CD4-positive, CD25-positive, alpha-beta regulatory T cell (primary cell): ENCODE results near the gene MEF2A. TPM values are rescaled to one million over a fixed set of nuclear protein-coding genes. Genes with fewer than 3 reads are reported as not detected.
"Not testable (repeated sequence)": the region's sequence is repeated elsewhere in the genome, so short reads cannot be mapped to it uniquely, and the experiment has no call there.

Experiments used
- ATAC-seq, 2 donors: fragments of 150-1000 bp; cut with Tn5 transposase; one replicate each; pipeline ENCODE4 v1.10.0; 2021; ENCODE audit warnings: low read depth in 2 of 2, moderate number of reproducible peaks in 2 of 2, moderate library complexity in 1 of 2
- DNase-seq, 3 donors: peaks; one replicate each; pipeline versions ENCODE4 v3.0.0 to v3.0.0-alpha.2; 2012 to 2022; ENCODE audit warnings: mixed read lengths in 1 of 3
- H3K27ac ChIP-seq: one replicate; pipeline ENCODE4 v1.7.0; 2013; ENCODE audit warnings: mild to moderate bottlenecking, low read length; ENCODE audit not compliant: insufficient read depth, poor library complexity, severe bottlenecking
- H3K27me3 ChIP-seq: one replicate; pipeline ENCODE4 v1.7.0; 2013; ENCODE audit warnings: low read length; ENCODE audit not compliant: control insufficient read depth, insufficient read depth
- H3K36me3 ChIP-seq: one replicate; pipeline ENCODE4 v1.7.0; 2013; ENCODE audit warnings: mild to moderate bottlenecking, low read length, moderate library complexity; ENCODE audit not compliant: control insufficient read depth, insufficient read depth
- H3K4me1 ChIP-seq: 2 replicates; pipeline ENCODE4 v1.7.0; 2013; ENCODE audit warnings: mild to moderate bottlenecking, low read length; ENCODE audit not compliant: insufficient read depth, control insufficient read depth, poor library complexity, severe bottlenecking
- H3K4me3 ChIP-seq: one replicate; pipeline ENCODE4 v1.7.0; 2013; ENCODE audit warnings: low read depth, mild to moderate bottlenecking, low read length, moderate library complexity
- H3K9me3 ChIP-seq, 2 experiments: 1 replicate in 1 of 2; 2 replicates in 1 of 2; pipeline ENCODE4 v1.7.0; 2013; ENCODE audit warnings: low read length in 2 of 2, mild to moderate bottlenecking in 1 of 2, moderate library complexity in 1 of 2; ENCODE audit not compliant: control insufficient read depth in 2 of 2
- H3K27ac Mint-ChIP-seq, 3 donors: one replicate each; pipeline ENCODE4 v1.8.0; 2020 to 2022; ENCODE audit warnings: mild to moderate bottlenecking in 3 of 3, mixed read lengths in 3 of 3, moderate library complexity in 2 of 3
- H3K27me3 Mint-ChIP-seq: one replicate; pipeline ENCODE4 v1.8.0; 2022; ENCODE audit warnings: mild to moderate bottlenecking, mixed read lengths
- H3K36me3 Mint-ChIP-seq: one replicate; pipeline ENCODE4 v1.8.0; 2020; ENCODE audit warnings: mixed read lengths
- H3K4me1 Mint-ChIP-seq, 4 donors: one replicate each; pipeline ENCODE4 v1.8.0; 2020 to 2022; ENCODE audit warnings: mixed read lengths in 4 of 4, mild to moderate bottlenecking in 1 of 4
- H3K4me3 Mint-ChIP-seq, 4 donors: one replicate each; pipeline ENCODE4 v1.8.0; 2020 to 2022; ENCODE audit warnings: mild to moderate bottlenecking in 4 of 4, mixed read lengths in 4 of 4, moderate library complexity in 3 of 4
- H3K9me3 Mint-ChIP-seq, 7 donors: one replicate each; pipeline ENCODE4 v1.8.0; 2020 to 2022; ENCODE audit warnings: mixed read lengths in 7 of 7, mild to moderate bottlenecking in 3 of 7, moderate library complexity in 2 of 7
- polyA plus RNA-seq, 4 donors: library from polyadenylated mRNA; unstranded; fragments of 300-500 nt; fragmentation: Illumina TruSeq; gene quantifications; one replicate each; pipeline ENCODE4 v1.2.3, GENCODE V29; 2021
- total RNA-seq: library from RNA; stranded (reverse); gene quantifications from one replicate; pipeline ENCODE4 v1.2.3, GENCODE V29; 2022

The MEF2A gene
- total and polyA plus RNA-seq, 5 donors from 2014 or later: 7.2 to 24.2 (median 10.3) TPM

DNA sequence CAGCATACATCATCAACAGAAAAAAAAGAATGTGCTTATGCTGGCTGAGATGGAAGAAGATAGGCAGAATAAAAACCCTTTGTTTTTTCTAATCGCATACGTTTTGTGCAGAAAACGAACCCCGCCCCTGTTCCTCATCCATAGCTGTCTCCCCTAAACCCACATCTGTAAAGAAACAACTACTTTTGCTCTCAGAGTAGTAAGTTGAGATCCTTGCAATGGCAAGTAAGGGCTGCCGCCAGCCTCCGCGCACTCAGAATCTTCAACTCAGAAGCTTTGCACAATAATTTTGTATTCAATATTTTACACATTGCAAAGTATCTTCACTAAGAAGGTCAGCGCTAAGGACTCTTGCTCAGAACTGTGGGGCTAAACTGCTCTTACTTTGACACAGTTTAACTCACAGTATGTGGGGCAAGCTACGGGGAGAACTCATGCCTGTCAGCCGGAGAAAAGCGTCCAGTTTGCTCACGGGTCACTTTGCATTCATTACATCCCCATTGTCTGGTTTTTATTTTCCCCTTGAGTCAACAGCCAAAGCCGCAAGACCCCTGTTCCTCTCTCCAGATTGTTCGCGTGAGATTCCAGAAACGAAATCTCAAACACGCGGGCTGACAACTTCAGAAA is 166.5 kb downstream of the MEF2A start:
- Mint-ChIP-seq H3K27me3 (peaks cover 11% of the 10 kb centered on the region), H3K9me3 (no peaks in the 10 kb centered on the region), H3K4me3 (peak overlapping the region; percentile 90 to 96 (median 92)), H3K4me1 (peaks cover 12 to 21% (median 16%) of the 10 kb centered on the region in 4 donors), H3K36me3 (peaks cover 3% of the 10 kb centered on the region), H3K27ac (peak overlapping the region; percentile 60 to 82 (median 67))
- ATAC-seq: no peak
- Histone ChIP-seq H3K36me3 (peaks cover 12% of the 10 kb centered on the region), H3K9me3 (no peaks in the 10 kb centered on the region), H3K27ac (peak overlapping the region; percentile 71), H3K4me1 (peaks cover 15% of the 10 kb centered on the region), H3K27me3 (no peaks in the 10 kb centered on the region), H3K4me3 (peak overlapping the region; percentile 75)
- no peak for DNase-seq

DNA sequence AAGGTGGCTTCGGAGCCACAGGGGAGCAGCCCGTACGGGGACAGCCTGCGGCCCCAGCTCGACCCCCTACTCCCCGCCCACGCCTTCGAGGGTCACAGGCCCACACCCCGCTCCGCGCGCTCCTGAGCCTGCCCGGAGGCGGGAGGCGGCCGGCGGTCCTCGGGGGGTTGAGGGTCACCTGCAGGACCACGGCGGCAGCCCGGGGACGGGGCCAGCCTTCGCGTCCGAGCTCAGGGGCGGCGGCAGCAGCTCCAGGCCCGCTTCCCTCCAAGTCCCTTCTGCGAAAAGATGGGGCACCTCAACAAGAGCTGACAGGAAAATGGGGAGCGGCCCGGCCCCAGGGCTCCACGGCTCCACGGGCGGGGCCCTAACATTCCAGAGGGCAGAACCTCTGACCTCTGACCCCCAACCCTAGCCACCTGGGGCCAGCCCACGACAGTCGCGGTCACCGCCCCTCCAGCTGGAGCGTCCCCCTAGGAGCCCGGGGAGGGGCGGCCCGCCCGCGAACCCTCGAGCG is 167.0 kb downstream of the MEF2A start:
- Mint-ChIP-seq H3K4me3 (peak overlapping the region; percentile 90 to 96 (median 92)), H3K4me1 (peaks cover 12 to 21% (median 16%) of the 10 kb centered on the region in 4 donors), H3K9me3 (no peaks in the 10 kb centered on the region), H3K27ac (peak overlapping the region; percentile 60 to 82 (median 67)), H3K36me3 (no peaks in the 10 kb centered on the region), H3K27me3 (peaks cover 11% of the 10 kb centered on the region)
- ATAC-seq (no peak), DNase-seq (no peak)
- peaks cover 15% of the 10 kb centered on the region for H3K4me1 ChIP-seq
- peak overlapping the region; percentile 75 for H3K4me3 ChIP-seq
- no peaks in the 10 kb centered on the region for H3K27me3 ChIP-seq
- peaks cover 12% of the 10 kb centered on the region for H3K36me3 ChIP-seq
- H3K9me3 ChIP-seq: no peaks in the 10 kb centered on the region
- peak overlapping the region; percentile 71 for H3K27ac ChIP-seq

GRCh38 chr15:99733268-99734039 is 167.7 kb downstream of the MEF2A start, which contains the start of gene LYSMD4:
LYSMD4 (minus strand) TSS chr15:99733437; CDS start chr15:99731999, 1,438 bp downstream.
- Mint-ChIP-seq H3K27ac (peak within 1 kb of the TSS; percentile 94 to 98 (median 96)), H3K36me3 (no peaks in the 10 kb centered on the region)

GRCh38 chr15:99734040-99734291 is 168.2 kb downstream of the MEF2A start:
- peaks cover 11% of the 10 kb centered on the region for H3K27me3 Mint-ChIP-seq
- not testable (repeated sequence) for H3K9me3 Mint-ChIP-seq, H3K36me3 Mint-ChIP-seq, ATAC-seq, DNase-seq, H3K4me3 ChIP-seq, H3K36me3 ChIP-seq, H3K27me3 ChIP-seq, H3K9me3 ChIP-seq
- H3K27ac Mint-ChIP-seq: peak overlapping the region; percentile 94 to 98 (median 96)
- H3K4me3 Mint-ChIP-seq: peak overlapping the region; percentile 80 to 96 (median 88)
- H3K4me1 Mint-ChIP-seq: peaks cover 12 to 21% (median 16%) of the 10 kb centered on the region in 4 donors
- peak overlapping the region; percentile 83 for H3K27ac ChIP-seq
- peaks cover 15% of the 10 kb centered on the region for H3K4me1 ChIP-seq

More at GRCh38 chr15:99733268-99734039, 167.7 kb downstream of the MEF2A start, which contains the start of gene LYSMD4:
- H3K36me3 ChIP-seq: peaks cover 10% of the 10 kb centered on the region
- H3K4me1 ChIP-seq: peaks cover 15% of the 10 kb centered on the region
- peak within 1 kb of the TSS; percentile 90 to 96 (median 92) for H3K4me3 Mint-ChIP-seq
- no peaks in the 10 kb centered on the region for H3K27me3 ChIP-seq
- no peaks in the 10 kb centered on the region for H3K9me3 Mint-ChIP-seq
- ATAC-seq (peak; percentile 99), DNase-seq (peak; percentile 96 to 98 (median 97))
- H3K27me3 Mint-ChIP-seq: peaks cover 11% of the 10 kb centered on the region
- no peaks in the 10 kb centered on the region for H3K9me3 ChIP-seq
- peaks cover 12 to 21% (median 16%) of the 10 kb centered on the region in 4 donors for H3K4me1 Mint-ChIP-seq
- H3K4me3 ChIP-seq: peak within 1 kb of the TSS; percentile 75
- H3K27ac ChIP-seq: peak within 1 kb of the TSS; percentile 83

DNA sequence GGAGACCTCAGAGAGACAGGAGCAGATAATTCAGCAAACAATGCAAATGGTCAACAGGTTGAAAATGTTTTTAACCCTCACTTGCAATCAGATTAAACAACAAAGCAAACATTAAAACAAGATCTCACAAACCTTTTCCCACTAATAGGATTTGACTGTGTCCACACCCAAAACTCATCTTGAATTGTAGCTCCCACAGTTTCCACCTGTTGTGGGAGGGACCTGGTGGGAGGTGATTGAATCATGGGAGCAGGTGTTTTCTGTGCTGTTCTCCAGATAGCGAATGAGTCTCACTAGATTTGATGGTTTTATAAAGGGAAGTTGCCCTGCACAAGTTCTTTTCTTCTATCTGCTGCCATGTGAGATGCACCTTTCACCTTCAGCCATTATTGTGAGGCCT is 168.8 kb downstream of the MEF2A start:
- Histone ChIP-seq H3K4me1 (peaks cover 15% of the 10 kb centered on the region), H3K27ac (no peak overlapping the region), H3K4me3 (no peak overlapping the region), H3K36me3 (no peaks in the 10 kb centered on the region), H3K27me3 (no peaks in the 10 kb centered on the region), H3K9me3 (no peaks in the 10 kb centered on the region)
- Mint-ChIP-seq H3K36me3 (no peaks in the 10 kb centered on the region), H3K9me3 (no peaks in the 10 kb centered on the region), H3K4me3 (peak overlapping the region; percentile 33 to 82 (median 59)), H3K4me1 (peaks cover 12 to 21% (median 16%) of the 10 kb centered on the region in 4 donors), H3K27ac (peak overlapping the region; percentile 10 to 94 (median 76)), H3K27me3 (peaks cover 11% of the 10 kb centered on the region)
- ATAC-seq: no peak
- no peak for DNase-seq

DNA sequence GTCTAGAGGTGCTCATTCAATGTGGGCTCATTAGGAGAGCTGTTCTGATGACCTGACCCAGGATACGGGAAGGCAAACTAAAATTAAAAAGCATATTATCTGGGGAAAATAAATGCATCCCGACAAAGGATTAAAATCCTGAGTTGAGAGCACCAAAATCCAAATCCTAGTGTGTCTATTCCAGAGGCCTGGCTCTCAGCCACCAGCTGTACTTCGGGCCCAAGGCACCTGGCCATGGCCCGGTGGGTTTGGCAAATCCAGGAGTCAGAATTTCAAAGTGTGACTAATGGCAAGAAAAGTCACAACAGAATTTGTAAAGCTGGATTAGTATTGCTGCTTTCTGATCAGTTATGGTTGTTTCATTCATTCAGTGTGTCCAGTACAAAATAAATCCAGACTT is 170.1 kb downstream of the MEF2A start:
- no peak for ATAC-seq
- peak overlapping the region in 1 of 3 donors; percentile 38 for H3K27ac Mint-ChIP-seq
- peaks cover 7 to 17% (median 9%) of the 10 kb centered on the region in 4 donors for H3K4me1 Mint-ChIP-seq

GRCh38 chr15:99736702-99737101 is 170.9 kb downstream of the MEF2A start:
- Histone ChIP-seq H3K9me3 (no peaks in the 10 kb centered on the region), H3K27me3 (no peaks in the 10 kb centered on the region), H3K36me3 (no peaks in the 10 kb centered on the region), H3K4me1 (peaks cover 15% of the 10 kb centered on the region), H3K27ac (no peak overlapping the region), H3K4me3 (no peak overlapping the region)
- H3K4me3 Mint-ChIP-seq: no peak overlapping the region
- H3K27ac Mint-ChIP-seq: no peak overlapping the region
- no peaks in the 10 kb centered on the region for H3K36me3 Mint-ChIP-seq
- ATAC-seq (no peak), DNase-seq (no peak)
- H3K27me3 Mint-ChIP-seq: peaks cover 11% of the 10 kb centered on the region
- H3K9me3 Mint-ChIP-seq: no peaks in the 10 kb centered on the region
- peaks cover 3 to 13% (median 4%) of the 10 kb centered on the region in 4 donors for H3K4me1 Mint-ChIP-seq

More for the DNA sequence above, 170.1 kb downstream of the MEF2A start:
- H3K4me3 Mint-ChIP-seq: peak overlapping the region in 2 of 4 donors; percentile 61 to 82
- no peaks in the 10 kb centered on the region for H3K27me3 ChIP-seq
- H3K36me3 Mint-ChIP-seq: no peaks in the 10 kb centered on the region
- DNase-seq: no peak
- H3K4me1 ChIP-seq: peaks cover 15% of the 10 kb centered on the region
- H3K9me3 Mint-ChIP-seq: no peaks in the 10 kb centered on the region
- H3K9me3 ChIP-seq: no peaks in the 10 kb centered on the region
- no peak overlapping the region for H3K27ac ChIP-seq
- no peak overlapping the region for H3K4me3 ChIP-seq
- peaks cover 11% of the 10 kb centered on the region for H3K27me3 Mint-ChIP-seq
- H3K36me3 ChIP-seq: no peaks in the 10 kb centered on the region
